Measurements from ENCODE around the gene ATP6V0A4.
"Not testable (repeated sequence)": the region's sequence is repeated elsewhere in the genome, so short reads cannot be mapped to it uniquely, and the experiment has no call there.

Gene ATP6V0A4

DNA sequence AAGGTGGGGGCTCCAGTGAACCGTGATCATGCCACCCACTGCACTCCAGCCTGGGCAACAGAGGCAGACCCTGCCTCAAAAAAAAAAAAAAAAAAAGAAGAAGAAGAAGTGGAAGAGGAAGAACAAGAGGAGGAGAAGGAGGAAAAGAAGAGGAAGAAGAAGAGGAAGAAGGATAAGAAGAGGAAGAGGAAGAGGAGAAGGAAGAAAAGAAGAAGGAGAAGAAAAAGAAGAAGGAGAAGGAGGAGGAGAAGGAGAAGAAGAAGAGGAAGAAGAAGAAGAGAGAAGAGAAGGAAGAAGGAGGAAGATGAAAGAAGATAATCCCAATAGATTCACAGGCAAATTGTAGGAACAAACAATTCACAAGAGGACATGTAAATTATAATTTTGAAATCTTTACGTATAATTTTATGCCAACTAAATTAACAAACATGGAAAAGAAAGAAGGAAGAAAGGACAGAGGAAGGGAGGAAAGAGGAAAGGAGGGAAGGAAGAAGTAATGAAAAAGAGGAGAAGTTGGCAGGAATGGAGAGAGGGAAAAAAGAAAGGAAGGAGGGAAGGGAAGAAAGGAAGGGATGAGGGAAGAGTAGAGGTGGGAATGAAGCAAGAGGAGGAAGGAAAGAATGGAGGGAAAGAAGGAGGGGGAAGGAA is 100.3 kb downstream of the ATP6V0A4 start:
- DNase-seq, result no peak

GRCh38 chr7:138695776-138696175 is 102.2 kb downstream of the ATP6V0A4 start:
- DNase-seq, result not testable (repeated sequence)

- DNase-seq, result no peak
Observed at GRCh38 chr7:138695106-138695505, 102.9 kb downstream of the ATP6V0A4 start.

DNA sequence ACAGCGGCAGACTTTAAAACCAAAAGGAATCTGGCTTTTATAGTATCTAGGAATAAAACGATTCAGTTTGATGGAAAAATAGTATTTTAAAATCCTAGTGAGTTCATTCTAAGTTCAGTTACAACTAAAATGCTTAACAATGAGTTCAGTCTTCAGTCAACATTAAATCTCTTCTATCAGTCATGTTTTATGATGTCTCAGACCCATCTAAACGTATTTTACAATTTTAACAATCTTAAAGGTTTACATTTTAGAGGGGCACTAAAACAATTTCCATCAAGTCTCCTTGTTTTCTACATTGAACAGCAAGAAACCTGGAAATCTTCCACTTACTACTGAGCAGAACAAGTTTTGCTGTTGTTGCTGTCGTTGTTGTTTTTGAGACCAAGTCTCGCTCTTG is 106.8 kb downstream of the ATP6V0A4 start:
- no peak for DNase-seq

GRCh38 chr7:138690495-138690894 is 107.5 kb downstream of the ATP6V0A4 start:
- no peak for DNase-seq

- DNase-seq, result not testable (repeated sequence)
Observed at GRCh38 chr7:138688037-138688436, 110.0 kb downstream of the ATP6V0A4 start.

DNA sequence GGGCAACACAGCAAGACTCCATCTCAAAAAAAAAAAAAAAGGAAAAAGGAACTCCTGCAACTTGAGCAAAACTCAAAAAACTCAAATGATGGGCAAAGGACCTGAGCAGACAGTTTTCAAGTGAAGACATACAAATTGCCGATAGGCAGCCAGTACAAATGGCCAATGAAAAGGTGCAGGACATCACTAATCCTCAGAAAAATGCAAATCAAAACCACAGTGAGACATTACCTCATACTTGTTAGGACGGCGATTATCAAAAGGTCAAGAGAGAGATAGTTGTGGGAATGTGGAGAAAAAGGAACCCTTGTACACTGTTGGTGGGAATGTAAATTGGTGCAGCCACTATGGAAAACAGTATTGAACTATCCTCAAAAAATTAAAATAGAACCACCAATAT is 113.7 kb downstream of the ATP6V0A4 start:
- DNase-seq, result no peak

DNA sequence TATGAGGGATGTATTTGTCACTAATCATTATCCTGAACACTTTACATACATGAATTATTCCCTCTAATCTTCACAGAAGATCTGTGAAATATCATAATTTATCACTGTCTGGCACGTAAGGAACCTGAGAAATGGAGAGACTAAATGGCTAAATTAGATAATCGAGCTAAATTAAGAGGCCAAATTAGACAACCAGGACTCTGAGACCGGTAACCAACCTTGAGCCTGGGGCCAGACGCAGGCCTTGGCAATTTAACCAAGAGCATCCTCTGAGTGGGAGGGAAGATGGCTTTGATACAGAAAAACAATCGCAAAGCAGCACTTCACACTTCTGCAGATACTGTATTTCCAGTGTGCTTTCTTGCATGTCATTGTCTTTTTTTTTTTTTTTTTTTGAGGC is 118.2 kb downstream of the ATP6V0A4 start:
- no peak for DNase-seq

GRCh38 chr7:138670594-138670993 is 127.4 kb downstream of the ATP6V0A4 start:
- DNase-seq, result no peak

DNA sequence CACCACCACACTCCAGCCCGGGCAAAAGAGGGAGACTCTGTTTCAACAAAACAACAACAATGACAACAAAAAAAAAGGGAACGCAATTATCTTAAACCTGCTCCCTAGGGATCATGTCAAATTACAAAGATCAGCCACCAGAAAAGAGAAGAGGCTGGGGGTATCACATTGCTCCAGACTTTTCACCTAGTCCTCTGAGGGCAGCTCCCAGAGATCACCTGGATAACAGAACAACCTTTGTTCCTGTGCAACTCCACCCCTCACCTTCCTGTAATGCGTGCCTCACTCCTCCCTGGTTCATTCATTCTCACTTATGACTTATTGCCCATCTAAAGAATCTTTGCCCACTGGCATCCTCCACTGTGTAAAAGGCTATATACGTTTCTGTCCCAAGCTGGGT is 128.6 kb downstream of the ATP6V0A4 start:
- no peak for DNase-seq

DNA sequence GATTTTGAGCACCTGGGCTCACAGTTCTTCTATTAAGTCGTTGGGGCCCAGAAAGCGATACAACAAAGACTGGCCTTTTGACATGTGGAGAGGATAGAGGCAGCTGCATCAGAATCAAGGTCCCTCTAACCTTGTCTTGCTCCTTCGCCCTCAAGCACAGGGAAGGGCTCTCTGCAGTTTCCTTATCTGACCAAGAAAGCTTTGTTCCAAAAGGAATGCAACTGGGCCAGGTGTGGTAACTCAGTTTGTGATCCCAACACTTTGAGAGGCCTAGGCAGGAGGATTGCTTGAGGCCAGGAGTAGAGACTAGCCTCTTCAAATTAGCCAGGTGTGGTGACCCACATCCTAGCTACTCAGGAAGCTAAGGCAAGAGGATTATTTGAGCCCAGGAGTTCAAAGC is 129.1 kb downstream of the ATP6V0A4 start:
- no peak for DNase-seq

- no peak for DNase-seq
Observed at GRCh38 chr7:138668229-138668596, 129.8 kb downstream of the ATP6V0A4 start.

DNA sequence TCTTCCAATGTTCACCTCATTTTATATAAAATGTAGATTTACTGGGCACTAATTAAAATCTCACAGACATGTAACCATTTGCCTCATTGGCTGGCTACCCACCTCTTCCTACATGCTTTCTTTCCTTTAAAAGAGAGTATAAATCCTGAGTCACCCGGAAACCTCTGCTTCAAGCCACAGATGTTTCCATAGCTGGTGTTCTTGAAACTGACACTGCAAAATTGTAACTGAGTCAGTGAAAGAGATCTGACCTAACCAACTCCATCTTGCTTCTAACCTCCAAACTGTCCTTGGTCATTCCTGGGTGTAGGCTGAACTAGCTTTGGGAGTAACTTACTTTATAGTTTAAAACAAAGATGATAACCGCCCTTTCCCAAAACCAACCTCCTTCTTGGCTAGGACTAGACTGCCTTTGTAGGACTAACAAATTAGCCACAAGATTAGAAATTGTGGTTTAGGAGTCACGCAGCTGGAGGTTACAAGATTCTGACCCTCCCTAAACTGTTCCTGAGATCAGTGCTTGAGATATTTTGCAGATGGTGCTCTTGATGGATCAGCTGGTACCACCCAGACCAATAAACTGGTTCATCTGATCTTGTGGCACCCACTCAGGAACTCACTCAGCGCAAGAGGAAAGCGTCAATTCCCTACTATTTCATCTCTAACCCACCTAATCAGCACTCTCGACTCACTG is 130.3 kb downstream of the ATP6V0A4 start:
- DNase-seq, result no peak

GRCh38 chr7:138666385-138666784 is 131.6 kb downstream of the ATP6V0A4 start:
- no peak for DNase-seq

- no peak for DNase-seq
Observed at GRCh38 chr7:138665669-138666140, 132.3 kb downstream of the ATP6V0A4 start.

DNA sequence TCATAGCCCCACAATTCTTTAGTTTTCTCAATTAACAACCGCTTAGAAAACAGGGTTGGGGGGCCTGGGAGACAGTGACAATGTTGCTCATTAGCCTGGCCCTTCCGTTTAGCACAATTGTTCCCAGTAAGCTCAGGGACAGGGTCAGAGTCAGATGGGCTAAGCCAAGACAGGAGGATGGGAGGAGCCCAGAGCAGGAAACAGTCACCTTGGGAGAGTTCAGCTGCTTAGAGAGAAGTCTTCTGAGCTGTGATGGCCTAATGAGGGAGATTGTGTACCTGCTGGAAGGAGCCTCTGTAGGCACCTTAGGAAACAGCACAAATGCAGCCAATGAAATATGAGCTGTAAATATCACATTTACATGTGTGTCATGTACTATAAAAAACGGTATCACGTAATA is 132.7 kb downstream of the ATP6V0A4 start:
- DNase-seq, result no peak

DNA sequence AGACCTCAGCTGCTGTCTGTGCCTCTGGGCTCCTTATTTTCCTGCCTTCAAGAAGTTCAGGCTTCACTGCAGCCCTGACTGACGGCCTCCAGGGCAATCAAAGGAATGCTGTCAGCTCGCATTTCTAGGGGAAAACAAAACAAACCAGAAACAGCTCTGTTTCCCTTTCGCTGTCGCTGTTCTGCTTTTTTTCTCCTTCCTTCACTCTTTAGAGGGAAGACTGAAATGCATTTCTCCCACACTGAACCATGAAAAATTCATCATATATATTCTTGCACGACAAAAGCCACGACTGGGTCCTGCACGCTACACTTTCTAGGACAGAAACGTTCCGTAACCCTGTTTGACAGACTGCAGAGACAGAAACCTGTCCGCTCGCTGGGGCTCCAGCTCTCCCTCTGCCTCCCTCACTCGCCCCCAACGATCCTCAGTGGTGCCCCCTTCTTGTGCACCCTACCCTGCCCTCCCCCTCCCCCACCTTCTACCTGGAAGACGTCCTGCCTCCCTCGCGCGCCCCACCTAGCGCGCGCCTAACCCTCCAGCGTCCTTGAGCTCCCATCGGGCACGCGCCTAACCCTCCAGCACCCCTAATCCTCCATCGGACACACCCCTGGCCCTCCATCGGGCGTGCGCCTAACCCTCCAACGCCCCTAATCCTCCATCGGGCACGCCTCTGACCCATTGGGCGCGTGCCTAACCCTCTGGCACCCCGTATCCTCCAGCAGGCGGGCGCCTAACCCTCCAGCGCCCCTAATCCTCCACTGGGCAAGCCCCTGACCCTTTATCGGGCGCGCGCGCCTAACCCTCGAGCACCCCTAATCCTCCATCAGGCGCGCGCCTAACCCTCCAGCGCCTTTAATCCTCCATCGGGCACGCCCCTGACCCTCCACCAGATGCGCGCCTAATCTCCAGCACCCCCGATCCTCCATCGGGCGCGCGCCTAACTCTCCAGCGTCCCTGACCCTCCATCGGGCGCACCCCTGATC is 134.0 kb downstream of the ATP6V0A4 start:
- no peak for DNase-seq

GRCh38 chr7:138662991-138663320 is 135.0 kb downstream of the ATP6V0A4 start:
- DNase-seq, result no peak

DNA sequence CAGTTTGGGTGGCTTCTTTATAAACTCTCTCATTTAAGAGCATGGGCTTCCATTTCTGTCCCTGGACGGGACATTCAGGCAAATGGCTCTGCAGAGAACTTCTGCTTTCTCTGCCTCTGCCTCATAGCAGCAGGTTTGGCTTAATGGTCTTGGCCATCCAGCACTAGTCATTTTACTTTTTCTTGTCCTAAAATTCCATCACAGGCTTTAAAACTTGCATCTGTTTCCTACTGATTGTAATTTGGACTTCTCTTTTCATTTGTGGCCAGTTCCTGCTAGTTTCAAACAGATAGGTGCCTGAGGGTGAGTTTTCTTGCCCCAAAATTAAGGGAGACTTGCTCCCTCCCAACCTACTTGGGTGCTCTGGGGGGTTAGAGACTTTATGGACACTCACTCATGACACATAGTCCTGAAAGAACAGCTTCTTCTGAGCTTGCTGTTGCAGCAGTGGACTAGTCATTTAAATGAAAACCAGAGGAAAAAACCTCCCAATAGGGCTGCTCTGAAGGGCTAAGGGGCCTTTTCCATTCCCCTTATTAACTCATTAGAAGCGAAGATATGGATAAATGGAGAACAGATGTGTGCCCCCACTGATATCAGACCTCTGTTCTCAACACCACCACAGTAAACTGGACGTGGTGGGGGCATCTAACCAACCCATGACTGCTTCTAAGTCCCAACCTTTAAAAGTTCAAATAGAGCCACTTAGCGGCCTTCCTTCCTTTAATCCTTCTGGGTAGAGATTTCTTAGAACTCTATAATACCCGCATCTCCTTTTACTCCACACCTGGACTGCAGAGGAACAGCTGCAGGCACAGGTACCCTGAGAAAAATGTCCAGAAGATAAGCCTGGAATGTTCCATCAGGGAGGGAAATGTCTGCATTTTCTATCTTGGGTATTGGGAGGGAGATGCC is 135.7 kb downstream of the ATP6V0A4 start:
- no peak for DNase-seq

DNA sequence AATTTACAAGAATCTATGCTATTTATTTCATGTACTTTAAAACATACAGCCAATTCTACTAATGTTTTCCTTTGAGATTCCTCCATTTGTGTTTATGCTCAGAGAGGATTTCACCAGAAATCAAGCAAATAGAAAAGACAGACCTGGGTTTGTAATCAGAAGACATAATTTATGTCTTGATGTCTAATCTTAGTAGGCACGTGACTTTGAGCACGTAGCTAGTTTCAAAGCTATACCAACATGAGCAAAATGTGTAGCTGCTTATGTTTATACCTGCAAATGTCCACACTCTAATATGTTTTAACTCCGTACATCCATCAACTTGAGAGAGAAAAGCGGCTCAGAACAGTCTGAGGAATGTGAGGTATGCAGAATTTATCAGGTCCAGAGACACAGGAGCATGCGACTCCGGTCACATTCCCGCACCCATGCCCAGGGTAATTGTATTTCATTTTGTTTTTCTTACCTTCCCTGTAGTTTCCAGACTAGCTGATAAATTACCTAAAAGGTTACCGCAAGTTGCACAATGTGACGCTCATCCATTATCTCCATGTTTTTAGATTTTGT is 136.8 kb downstream of the ATP6V0A4 start:
- DNase-seq, result no peak

DNA sequence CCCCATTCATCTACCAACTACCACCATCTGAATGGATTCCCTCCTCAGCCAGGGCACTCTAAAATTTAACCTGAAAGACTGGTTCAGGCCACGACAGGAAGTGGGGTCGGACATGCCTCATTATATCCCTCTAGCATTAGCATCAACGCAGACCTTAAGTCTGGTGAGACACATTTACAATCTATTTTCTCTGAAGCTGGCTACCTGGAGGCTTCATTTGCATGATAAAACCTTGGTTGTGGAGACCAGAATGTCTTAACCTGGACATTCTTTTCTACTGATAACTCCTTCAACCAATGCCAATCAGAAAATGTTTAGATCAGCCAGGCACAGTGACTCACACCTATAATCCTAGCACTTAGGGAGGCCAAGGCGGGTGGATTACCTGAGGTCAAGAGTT is 139.1 kb downstream of the ATP6V0A4 start:
- DNase-seq, result no peak

GRCh38 chr7:138657854-138658386 is 140.1 kb downstream of the ATP6V0A4 start:
- DNase-seq, result no peak
